ENCODE measurements around the gene FNDC3B. TPM values are rescaled to one million over a fixed set of nuclear protein-coding genes. Genes with fewer than 3 reads are reported as not detected.

FNDC3B gene
- polyA plus RNA-seq, 2 of the 4 experiments (the other 2 are of a cell fraction): 29.5 to 33.6 TPM

DNA sequence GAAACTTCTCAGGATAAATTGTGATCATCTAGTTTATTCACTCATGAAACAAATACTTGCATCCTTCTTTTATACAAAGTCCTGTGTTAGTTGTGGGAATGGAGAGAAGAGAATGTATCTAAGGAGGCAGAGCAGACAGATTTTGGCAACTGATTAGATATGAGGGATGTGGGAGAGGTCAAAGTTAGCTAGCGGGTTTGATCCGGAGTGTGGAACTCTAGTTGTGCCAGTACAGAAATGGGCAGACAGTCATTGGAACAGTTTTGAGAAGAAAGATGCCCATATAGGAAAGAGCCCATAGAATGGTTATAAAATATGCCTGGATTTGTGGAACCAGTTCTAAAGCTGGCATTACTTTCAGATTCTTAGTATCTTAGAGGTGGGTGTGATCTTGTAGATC is 141.1 kb downstream of the FNDC3B start:
- Histone ChIP-seq H3K27ac (peak overlapping the region; percentile 31 to 76; a peak in 4 of 6 replicates), H3K9me3 (no peaks in the 10 kb centered on the region), H3K4me1 (peaks cover 85% of the 10 kb centered on the region), H3K4me3 (no peak overlapping the region), H3K4me2 (peak overlapping the region; percentile 59; the same call in 1 of the 3 replicates)
- no peak for FAIRE-seq
- WGBS (ENCODE audit: missing lambda C conversion rate): 93% methylated on average over 2 of the region's 2 CpGs
- POLR2A ChIA-PET: interaction anchor here (0.6 kb wide), 1 partner anchor 14 kb away, joined by 4 read pairs; no protein-coding TSS in a partner anchor
- no peak for ATAC-seq
- no peak for DNase-seq (ENCODE audit: low read depth in 1 of 2, low spot score in 1 of 2)
- TF ChIP-seq JUN (IDR thresholded peaks at IDR 0.05): no peak
- TF ChIP-seq HOXB5 (CRISPR knock-in tag; IDR thresholded peaks at IDR 0.05): no peak
- TF ChIP-seq, protein P1, sequence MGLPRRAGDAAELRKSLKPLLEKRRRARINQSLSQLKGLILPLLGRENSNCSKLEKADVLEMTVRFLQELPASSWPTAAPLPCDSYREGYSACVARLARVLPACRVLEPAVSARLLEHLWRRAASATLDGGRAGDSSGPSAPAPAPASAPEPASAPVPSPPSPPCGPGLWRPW (IDR thresholded peaks at IDR 0.05): no peak
- no peak for TF ChIP-seq TP53 (CRISPR knock-in tag; IDR thresholded peaks at IDR 0.05)
- TF ChIP-seq NPAS2 (CRISPR knock-in tag; IDR thresholded peaks at IDR 0.05; ENCODE audit: borderline replicate concordance): no peak
- no peak for TF ChIP-seq EHF (CRISPR knock-in tag; IDR thresholded peaks at IDR 0.05)
- TF ChIP-seq, protein P2, sequence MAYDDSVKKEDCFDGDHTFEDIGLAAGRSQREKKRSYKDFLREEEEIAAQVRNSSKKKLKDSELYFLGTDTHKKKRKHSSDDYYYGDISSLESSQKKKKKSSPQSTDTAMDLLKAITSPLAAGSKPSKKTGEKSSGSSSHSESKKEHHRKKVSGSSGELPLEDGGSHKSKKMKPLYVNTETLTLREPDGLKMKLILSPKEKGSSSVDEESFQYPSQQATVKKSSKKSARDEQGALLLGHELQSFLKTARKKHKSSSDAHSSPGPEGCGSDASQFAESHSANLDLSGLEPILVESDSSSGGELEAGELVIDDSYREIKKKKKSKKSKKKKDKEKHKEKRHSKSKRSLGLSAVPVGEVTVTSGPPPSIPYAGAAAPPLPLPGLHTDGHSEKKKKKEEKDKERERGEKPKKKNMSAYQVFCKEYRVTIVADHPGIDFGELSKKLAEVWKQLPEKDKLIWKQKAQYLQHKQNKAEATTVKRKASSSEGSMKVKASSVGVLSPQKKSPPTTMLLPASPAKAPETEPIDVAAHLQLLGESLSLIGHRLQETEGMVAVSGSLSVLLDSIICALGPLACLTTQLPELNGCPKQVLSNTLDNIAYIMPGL (CRISPR knock-in tag; IDR thresholded peaks at IDR 0.05; ENCODE audit: borderline replicate concordance): no peak
- TF ChIP-seq ZC3H11A (IDR thresholded peaks at IDR 0.05): no peak
- TF ChIP-seq, protein P3, sequence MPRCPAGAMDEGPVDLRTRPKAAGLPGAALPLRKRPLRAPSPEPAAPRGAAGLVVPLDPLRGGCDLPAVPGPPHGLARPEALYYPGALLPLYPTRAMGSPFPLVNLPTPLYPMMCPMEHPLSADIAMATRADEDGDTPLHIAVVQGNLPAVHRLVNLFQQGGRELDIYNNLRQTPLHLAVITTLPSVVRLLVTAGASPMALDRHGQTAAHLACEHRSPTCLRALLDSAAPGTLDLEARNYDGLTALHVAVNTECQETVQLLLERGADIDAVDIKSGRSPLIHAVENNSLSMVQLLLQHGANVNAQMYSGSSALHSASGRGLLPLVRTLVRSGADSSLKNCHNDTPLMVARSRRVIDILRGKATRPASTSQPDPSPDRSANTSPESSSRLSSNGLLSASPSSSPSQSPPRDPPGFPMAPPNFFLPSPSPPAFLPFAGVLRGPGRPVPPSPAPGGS (IDR thresholded peaks at IDR 0.05): no peak
- no peak for TF ChIP-seq HOXA7 (CRISPR knock-in tag; IDR thresholded peaks at IDR 0.05)
- TF ChIP-seq, protein P4, sequence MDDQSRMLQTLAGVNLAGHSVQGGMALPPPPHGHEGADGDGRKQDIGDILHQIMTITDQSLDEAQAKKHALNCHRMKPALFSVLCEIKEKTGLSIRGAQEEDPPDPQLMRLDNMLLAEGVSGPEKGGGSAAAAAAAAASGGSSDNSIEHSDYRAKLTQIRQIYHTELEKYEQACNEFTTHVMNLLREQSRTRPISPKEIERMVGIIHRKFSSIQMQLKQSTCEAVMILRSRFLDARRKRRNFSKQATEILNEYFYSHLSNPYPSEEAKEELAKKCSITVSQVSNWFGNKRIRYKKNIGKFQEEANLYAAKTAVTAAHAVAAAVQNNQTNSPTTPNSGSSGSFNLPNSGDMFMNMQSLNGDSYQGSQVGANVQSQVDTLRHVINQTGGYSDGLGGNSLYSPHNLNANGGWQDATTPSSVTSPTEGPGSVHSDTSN (IDR thresholded peaks at IDR 0.05): no peak
- no peak for TF ChIP-seq FOSB (CRISPR knock-in tag; IDR thresholded peaks at IDR 0.05)
- no peak for TF ChIP-seq POLR2AphosphoS2 (conservative IDR thresholded peaks at IDR 0.05; ENCODE audit: low read length)
- no peak for TF ChIP-seq ZSCAN20 (CRISPR knock-in tag; IDR thresholded peaks at IDR 0.05)
- TF ChIP-seq ZFP36 (IDR thresholded peaks at IDR 0.05; ENCODE audit: borderline replicate concordance, partially characterized antibody): no peak
- no peak for TF ChIP-seq FOXS1 (CRISPR knock-in tag; IDR thresholded peaks at IDR 0.05)
- TF ChIP-seq POLR2A (IDR thresholded peaks at IDR 0.05; ENCODE audit: low read length): no peak
- TF ChIP-seq GATA3 (IDR thresholded peaks at IDR 0.05; ENCODE audit: borderline replicate concordance): no peak
- TF ChIP-seq CBX2 (IDR thresholded peaks at IDR 0.05; ENCODE audit: borderline replicate concordance, low read depth): no peak
- CTCF ChIA-PET: interaction anchor here (1.0 kb wide), 1 partner anchor 10 kb away, joined by 3 read pairs; no protein-coding TSS in a partner anchor

DNA sequence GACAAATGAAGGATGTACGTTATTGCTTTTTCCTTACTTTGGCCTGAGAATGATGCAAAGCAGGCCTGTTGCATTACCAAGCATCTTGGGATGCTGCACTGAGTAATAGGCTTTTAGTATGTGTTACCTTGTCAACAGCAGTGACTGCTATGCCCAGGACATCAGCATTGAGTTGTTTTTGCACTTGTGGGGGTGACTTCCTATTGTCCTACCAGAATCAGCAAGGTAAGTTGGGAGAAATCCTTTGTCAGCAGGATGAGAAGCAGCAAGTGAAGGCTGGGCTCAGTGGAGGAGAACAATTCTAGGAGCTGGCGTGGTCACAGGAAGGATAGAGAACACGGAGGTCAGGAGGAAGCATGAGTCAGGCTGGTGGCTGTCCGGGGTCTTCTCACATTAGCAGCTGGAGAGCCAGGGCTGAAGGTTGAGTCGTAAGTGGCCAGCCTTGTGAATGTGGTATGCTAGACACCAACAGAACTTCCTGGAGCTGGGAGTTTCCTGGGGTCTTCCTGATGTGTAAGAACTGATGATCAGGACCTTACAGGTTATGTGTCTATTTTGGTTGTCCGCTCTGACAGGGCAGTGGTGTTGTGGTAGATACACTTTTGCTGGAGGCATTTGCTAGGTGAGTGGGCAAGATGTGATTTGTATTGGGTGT is 142.7 kb downstream of the FNDC3B start:
- no peak overlapping the region for H3K4me3 ChIP-seq
- WGBS (ENCODE audit: missing lambda C conversion rate): 52% methylated on average over 6 of the region's 6 CpGs
- no peak for DNase-seq (ENCODE audit: low read depth in 1 of 2, low spot score in 1 of 2)
- ChIA-PET CTCF (no interaction called here), POLR2A (no interaction called here)
- no peaks in the 10 kb centered on the region for H3K9me3 ChIP-seq
- peaks cover 69% of the 10 kb centered on the region for H3K4me1 ChIP-seq
- peak overlapping the region; percentile 30; the same call in 1 of the 3 replicates for H3K4me2 ChIP-seq
- ATAC-seq: peak; percentile 41 to 53; a peak in 5 of 6 replicates
- no peak for TF ChIP-seq NR3C1 (IDR thresholded peaks at IDR 0.05)
- TF ChIP-seq MAFK (IDR thresholded peaks at IDR 0.05; ENCODE audit: partially characterized antibody): peak; percentile 33
- peak overlapping the region; percentile 37 to 76; a peak in 4 of 6 replicates for H3K27ac ChIP-seq
- no peak for FAIRE-seq

All from A549 (cell line).